Natural killer cell (primary cell): Measurements from ENCODE around the gene LSM8. TPM values are rescaled to one million over a fixed set of nuclear protein-coding genes. Genes with fewer than 3 reads are reported as not detected.

ENCODE experiments used
- ATAC-seq, 3 donors: fragments of 150-1000 bp in 2 of 3; fragments of 200-7000 bp in 1 of 3; cut with Tn5 transposase; 1 replicate in 1 of 3; 2 replicates in 2 of 3; pipeline ENCODE4 v1.10.0; 2021; ENCODE audit warnings: mild to moderate bottlenecking in 2 of 3, moderate library complexity in 2 of 3
- DNase-seq, 2 donors: peaks; one replicate each; pipeline versions ENCODE4 v3.0.0 to v3.0.0-alpha.2; 2013 to 2021; ENCODE audit warnings: mixed read lengths in 1 of 2
- H3K27ac ChIP-seq: one replicate; pipeline ENCODE4 v1.5.1; 2013; ENCODE audit warnings: mild to moderate bottlenecking, low read length
- H3K27me3 ChIP-seq: one replicate; pipeline ENCODE4 v1.6.1; 2013; ENCODE audit warnings: low read length; ENCODE audit not compliant: control insufficient read depth, insufficient read depth
- H3K36me3 ChIP-seq: one replicate; pipeline ENCODE4 v1.6.1; 2013; ENCODE audit warnings: low read length; ENCODE audit not compliant: control insufficient read depth, insufficient read depth
- H3K4me1 ChIP-seq: one replicate; pipeline ENCODE4 v1.6.1; 2013; ENCODE audit warnings: low read length; ENCODE audit not compliant: control insufficient read depth, insufficient read depth
- H3K4me3 ChIP-seq: one replicate; pipeline ENCODE4 v1.5.1; 2013; ENCODE audit warnings: low read length
- H3K9me3 ChIP-seq: one replicate; pipeline ENCODE4 v1.6.1; 2013; ENCODE audit warnings: low read length; ENCODE audit not compliant: control insufficient read depth, insufficient read depth
- H3K27ac Mint-ChIP-seq, 2 donors: one replicate each; pipeline ENCODE4 v1.8.0; 2022; ENCODE audit warnings: mild to moderate bottlenecking in 2 of 2, mixed read lengths in 2 of 2, moderate library complexity in 1 of 2
- H3K27me3 Mint-ChIP-seq, 2 donors: one replicate each; pipeline ENCODE4 v1.8.0; 2022; ENCODE audit warnings: low read depth in 2 of 2, mixed read lengths in 2 of 2
- H3K36me3 Mint-ChIP-seq: one replicate; pipeline ENCODE4 v1.8.0; 2022; ENCODE audit warnings: mixed read lengths
- H3K4me1 Mint-ChIP-seq, 2 donors: one replicate each; pipeline ENCODE4 v1.8.0; 2022; ENCODE audit warnings: mixed read lengths in 2 of 2
- H3K4me3 Mint-ChIP-seq: one replicate; pipeline ENCODE4 v1.8.0; 2022; ENCODE audit warnings: mild to moderate bottlenecking, moderate library complexity, mixed read lengths
- H3K9me3 Mint-ChIP-seq, 2 donors: one replicate each; pipeline ENCODE4 v1.8.0; 2022; ENCODE audit warnings: mixed read lengths in 2 of 2
- WGBS: methylation state at CpG from one replicate; pipeline ENCODE4 v1.1.7; 2013; ENCODE audit warnings: missing lambda C conversion rate; ENCODE audit not compliant: insufficient coverage; 5-methylcytosine and 5-hydroxymethylcytosine counted together
- intact Hi-C: fragments of 100-400 bp; cut with micrococcal nuclease; formaldehyde crosslinking; loops from one replicate; pipeline ENCODE4 v1.14.2; 2022
- total RNA-seq, 4 donors: library from RNA; stranded (reverse); fragments of 120-200 nt in 1 of 4; gene quantifications; one replicate each; pipeline versions ENCODE4 v1.2.3 to v1.2.4, GENCODE V29; 2013 to 2022
- TF ChIP-seq, protein P1 (sequence below): fragments of 200-600 bp; IDR thresholded peaks from one replicate; pipeline ENCODE4 v1.8.0; 2022; ENCODE audit warnings: antibody characterized with exemption

Gene LSM8
- total RNA-seq, 3 donors from 2014 or later (not counting 1 experiment from before 2014, with no cell fraction given), result 43.5 to 55.8 (median 44.7) TPM

DNA sequence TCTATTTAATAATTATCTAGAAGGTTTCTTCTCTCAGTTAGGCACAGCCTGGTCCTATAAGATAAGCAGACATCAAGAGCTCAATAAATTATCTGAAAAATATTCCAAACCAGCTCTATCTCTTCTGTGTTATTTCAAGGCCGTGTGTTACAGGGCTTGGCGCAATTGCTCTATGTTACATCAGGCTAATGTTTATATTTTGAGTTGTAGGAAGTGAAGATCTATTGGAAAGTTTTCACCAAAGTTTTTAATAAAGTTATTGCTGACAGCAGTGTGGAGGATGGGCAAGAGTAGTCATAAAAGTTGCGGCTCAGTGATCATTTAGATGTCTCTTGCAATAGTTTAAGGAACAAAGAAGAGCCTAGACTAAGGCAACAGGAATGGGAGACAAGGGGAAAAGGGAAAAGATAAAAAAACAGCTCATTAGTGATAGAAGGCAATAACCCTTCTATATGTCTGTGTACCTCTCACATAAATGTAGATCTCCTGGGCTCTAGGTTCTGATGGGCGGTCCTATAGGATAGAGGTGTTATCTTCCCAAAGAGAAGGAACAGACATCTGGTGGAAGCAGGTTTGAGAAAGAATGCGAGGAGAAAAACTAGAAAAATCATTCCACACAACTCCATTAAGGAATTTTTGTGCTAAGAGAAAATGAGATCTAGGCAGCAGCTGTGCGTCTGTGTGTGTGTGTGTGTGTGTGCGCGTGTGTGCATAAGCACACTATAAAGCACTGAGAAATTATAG lies 34.6 kb downstream of the LSM8 start:
- no peaks in the 10 kb centered on the region for H3K9me3 ChIP-seq
- TF ChIP-seq, protein P1, sequence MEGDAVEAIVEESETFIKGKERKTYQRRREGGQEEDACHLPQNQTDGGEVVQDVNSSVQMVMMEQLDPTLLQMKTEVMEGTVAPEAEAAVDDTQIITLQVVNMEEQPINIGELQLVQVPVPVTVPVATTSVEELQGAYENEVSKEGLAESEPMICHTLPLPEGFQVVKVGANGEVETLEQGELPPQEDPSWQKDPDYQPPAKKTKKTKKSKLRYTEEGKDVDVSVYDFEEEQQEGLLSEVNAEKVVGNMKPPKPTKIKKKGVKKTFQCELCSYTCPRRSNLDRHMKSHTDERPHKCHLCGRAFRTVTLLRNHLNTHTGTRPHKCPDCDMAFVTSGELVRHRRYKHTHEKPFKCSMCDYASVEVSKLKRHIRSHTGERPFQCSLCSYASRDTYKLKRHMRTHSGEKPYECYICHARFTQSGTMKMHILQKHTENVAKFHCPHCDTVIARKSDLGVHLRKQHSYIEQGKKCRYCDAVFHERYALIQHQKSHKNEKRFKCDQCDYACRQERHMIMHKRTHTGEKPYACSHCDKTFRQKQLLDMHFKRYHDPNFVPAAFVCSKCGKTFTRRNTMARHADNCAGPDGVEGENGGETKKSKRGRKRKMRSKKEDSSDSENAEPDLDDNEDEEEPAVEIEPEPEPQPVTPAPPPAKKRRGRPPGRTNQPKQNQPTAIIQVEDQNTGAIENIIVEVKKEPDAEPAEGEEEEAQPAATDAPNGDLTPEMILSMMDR, result no peak
- H3K4me3 Mint-ChIP-seq, result no peak overlapping the region
- H3K27me3 Mint-ChIP-seq, result peaks cover 0 to 13% of the 10 kb centered on the region in 2 donors
- no peak overlapping the region for H3K27ac ChIP-seq
- H3K27ac Mint-ChIP-seq, result no peak overlapping the region
- no peaks in the 10 kb centered on the region for H3K9me3 Mint-ChIP-seq
- H3K4me1 Mint-ChIP-seq, result peaks cover 11 to 13% of the 10 kb centered on the region in 2 donors
- no peaks in the 10 kb centered on the region for H3K27me3 ChIP-seq
- H3K4me1 ChIP-seq, result peaks cover 9% of the 10 kb centered on the region
- ATAC-seq (no peak), DNase-seq (no peak)
- no peaks in the 10 kb centered on the region for H3K36me3 ChIP-seq
- WGBS, result 89% methylated on average over 6 of the region's 8 CpGs
- no peaks in the 10 kb centered on the region for H3K36me3 Mint-ChIP-seq
- intact Hi-C loops, result no loop called here
- H3K4me3 ChIP-seq, result no peak overlapping the region

DNA sequence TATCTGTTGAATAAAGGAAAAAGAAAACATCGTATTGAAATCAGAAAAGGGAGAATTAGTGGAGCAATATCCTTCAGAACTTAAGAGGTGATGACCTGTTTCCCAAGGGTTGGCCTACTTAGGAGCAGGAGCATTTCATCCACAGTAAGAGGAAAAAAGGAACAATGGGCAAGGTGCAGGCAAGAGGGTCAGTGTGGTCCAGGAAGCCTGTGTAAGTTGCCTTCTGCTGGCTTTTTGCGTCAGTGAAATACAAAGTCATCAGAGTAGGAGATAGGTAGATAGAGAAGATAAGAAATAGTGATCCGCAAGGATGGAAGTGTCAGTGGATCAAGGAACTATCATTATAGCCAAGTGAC lies 35.2 kb downstream of the LSM8 start:
- no peaks in the 10 kb centered on the region for H3K36me3 Mint-ChIP-seq
- peaks cover 0 to 13% of the 10 kb centered on the region in 2 donors for H3K27me3 Mint-ChIP-seq
- no peaks in the 10 kb centered on the region for H3K9me3 Mint-ChIP-seq
- no peak overlapping the region for H3K27ac Mint-ChIP-seq
- intact Hi-C loops, result no loop called here
- no peak for ATAC-seq
- no peak overlapping the region for H3K4me3 ChIP-seq
- no peak overlapping the region for H3K27ac ChIP-seq
- H3K4me1 Mint-ChIP-seq, result peaks cover 9% of the 10 kb centered on the region in 2 donors
- no peaks in the 10 kb centered on the region for H3K9me3 ChIP-seq
- H3K4me1 ChIP-seq, result peaks cover 5% of the 10 kb centered on the region
- no peaks in the 10 kb centered on the region for H3K36me3 ChIP-seq
- WGBS, result 96% methylated on average over 2 of the region's 3 CpGs
- DNase-seq, result no peak
- TF ChIP-seq, protein P1, result no peak
- no peaks in the 10 kb centered on the region for H3K27me3 ChIP-seq
- no peak overlapping the region for H3K4me3 Mint-ChIP-seq

DNA sequence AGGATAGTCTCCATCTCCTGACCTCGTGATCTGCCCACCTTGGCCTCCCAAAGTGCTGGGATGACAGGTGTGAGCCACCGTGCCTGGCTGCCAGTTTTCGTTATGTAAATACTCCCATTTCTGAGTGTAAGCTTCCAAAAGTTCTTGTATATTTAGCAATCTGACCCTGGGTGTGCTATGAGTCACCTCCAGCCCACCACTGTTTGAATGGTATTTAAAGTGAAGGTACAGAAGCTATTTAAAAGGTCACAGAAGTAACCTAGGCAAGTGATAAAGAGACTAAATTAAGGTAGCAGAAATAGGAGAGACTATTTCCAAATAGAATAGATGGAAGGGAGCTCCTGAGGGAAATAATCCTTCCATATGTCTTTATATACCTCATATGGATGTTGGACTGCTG lies 36.6 kb downstream of the LSM8 start:
- intact Hi-C loops, result no loop called here
- Histone ChIP-seq H3K4me1 (no peaks in the 10 kb centered on the region), H3K36me3 (no peaks in the 10 kb centered on the region), H3K27ac (no peak overlapping the region), H3K4me3 (no peak overlapping the region), H3K9me3 (no peaks in the 10 kb centered on the region), H3K27me3 (no peaks in the 10 kb centered on the region)
- no peak overlapping the region for H3K27ac Mint-ChIP-seq
- DNase-seq, result no peak
- H3K27me3 Mint-ChIP-seq, result peaks cover 0 to 13% of the 10 kb centered on the region in 2 donors
- H3K4me3 Mint-ChIP-seq, result no peak overlapping the region
- TF ChIP-seq, protein P1, result no peak
- no peaks in the 10 kb centered on the region for H3K36me3 Mint-ChIP-seq
- WGBS, result 60% methylated on average over 3 of the region's 3 CpGs
- H3K9me3 Mint-ChIP-seq, result no peaks in the 10 kb centered on the region
- H3K4me1 Mint-ChIP-seq, result no peaks in the 10 kb centered on the region
- no peak for ATAC-seq

DNA sequence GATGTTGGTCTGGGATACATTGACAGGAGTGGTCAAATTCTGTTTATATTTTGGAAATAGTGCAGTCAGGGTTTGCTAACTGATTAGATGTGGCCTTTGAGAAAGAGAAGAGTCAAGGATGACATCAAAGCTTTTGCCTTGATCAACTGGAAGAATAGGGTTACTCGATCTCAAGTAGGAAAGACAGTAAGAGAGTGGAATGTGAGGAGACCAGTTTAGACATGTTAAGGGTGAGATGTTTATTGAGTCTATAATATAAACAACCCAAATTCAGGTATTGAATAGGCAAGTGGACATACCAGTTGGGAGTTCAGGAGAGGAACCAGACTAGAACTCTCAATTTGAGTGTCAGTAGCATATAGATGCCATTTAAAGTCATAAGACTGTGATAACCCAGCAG lies 38.6 kb downstream of the LSM8 start:
- H3K36me3 Mint-ChIP-seq, result no peaks in the 10 kb centered on the region
- WGBS, result 100% methylated on average over 1 of the region's 1 CpG

More for the DNA sequence above, 38.6 kb downstream of the LSM8 start:
- no peak for DNase-seq
- no peaks in the 10 kb centered on the region for H3K4me1 Mint-ChIP-seq
- no peak overlapping the region for H3K4me3 Mint-ChIP-seq
- H3K27ac Mint-ChIP-seq, result no peak overlapping the region
- Histone ChIP-seq H3K9me3 (no peaks in the 10 kb centered on the region), H3K4me1 (no peaks in the 10 kb centered on the region), H3K36me3 (no peaks in the 10 kb centered on the region), H3K27ac (no peak overlapping the region), H3K4me3 (no peak overlapping the region), H3K27me3 (no peaks in the 10 kb centered on the region)
- H3K9me3 Mint-ChIP-seq, result no peaks in the 10 kb centered on the region
- ATAC-seq, result no peak
- intact Hi-C loops, result no loop called here
- peaks cover 0 to 10% of the 10 kb centered on the region in 2 donors for H3K27me3 Mint-ChIP-seq
- TF ChIP-seq, protein P1, result no peak
